CD14-positive monocyte (primary cell): ENCODE results near the gene CCNG2. TPM values are rescaled to one million over a fixed set of nuclear protein-coding genes. Genes with fewer than 3 reads are reported as not detected.

Source experiments
- DNase-seq, 3 donors: peaks; one replicate each; pipeline ENCODE4 v3.0.0-alpha.2; 2011 to 2022
- H2AFZ ChIP-seq: 2 replicates; pipeline ENCODE4 v1.6.0; 2012; ENCODE audit warnings: mild to moderate bottlenecking, low read depth, low read length, inconsistent platforms; ENCODE audit not compliant: insufficient read depth, poor library complexity, severe bottlenecking
- H3K27ac ChIP-seq, 2 donors: 1 replicate in 1 of 2; 2 replicates in 1 of 2; pipeline ENCODE4 v1.5.1; 2012 to 2013; ENCODE audit warnings: low read length in 2 of 2, control low read depth in 1 of 2, inconsistent platforms in 1 of 2, low read depth in 1 of 2, mild to moderate bottlenecking in 1 of 2
- H3K27me3 ChIP-seq, 2 donors: one replicate each; pipeline versions ENCODE4 v1.6.0 to v1.6.1; 2011 to 2013; ENCODE audit warnings: low read length in 2 of 2; ENCODE audit not compliant: control insufficient read depth in 2 of 2, insufficient read depth in 2 of 2
- H3K36me3 ChIP-seq, 2 donors: replicated peaks in 1 of 2; 1 replicate in 1 of 2; 2 replicates in 1 of 2; pipeline versions ENCODE4 v1.5.1 to v1.6.1; 2012 to 2013; ENCODE audit warnings: low read length in 2 of 2, control low read depth in 1 of 2, inconsistent platforms in 1 of 2, mild to moderate bottlenecking in 1 of 2; ENCODE audit not compliant: insufficient read depth in 2 of 2, control insufficient read depth in 1 of 2
- H3K4me1 ChIP-seq, 2 donors: 1 replicate in 1 of 2; 2 replicates in 1 of 2; pipeline versions ENCODE4 v1.5.1 to v1.6.1; 2012 to 2013; ENCODE audit warnings: low read length in 2 of 2, control low read depth in 1 of 2, inconsistent platforms in 1 of 2, mild to moderate bottlenecking in 1 of 2, moderate library complexity in 1 of 2; ENCODE audit not compliant: insufficient read depth in 2 of 2, control insufficient read depth in 1 of 2
- H3K4me2 ChIP-seq: replicated peaks from 2 replicates; pipeline ENCODE3; 2012; ENCODE audit warnings: low read length, moderate library complexity, mild to moderate bottlenecking; ENCODE audit not compliant: poor library complexity, severe bottlenecking; ENCODE audit errors: extremely low read depth
- H3K4me3 ChIP-seq, 3 experiments: fragments of 200-600 bp in 1 of 3; sonication (generic) in 1 of 3; replicated peaks in 1 of 3; 1 replicate in 2 of 3; 2 replicates in 1 of 3; pipeline ENCODE4 v1.5.1; 2011 to 2013; ENCODE audit warnings: low read length in 3 of 3, mild to moderate bottlenecking in 3 of 3, control low read depth in 2 of 3, low read depth in 2 of 3, inconsistent platforms in 1 of 3, moderate library complexity in 1 of 3
- H3K79me2 ChIP-seq: 2 replicates; pipeline ENCODE4 v1.6.0; 2012; ENCODE audit warnings: mild to moderate bottlenecking, control low read depth, inconsistent platforms, low read length, moderate library complexity; ENCODE audit not compliant: insufficient read depth
- H3K9ac ChIP-seq: 2 replicates; pipeline ENCODE4 v1.6.0; 2017; ENCODE audit warnings: low read length, mild to moderate bottlenecking; ENCODE audit not compliant: insufficient read depth, poor library complexity, severe bottlenecking
- H3K9me3 ChIP-seq, 2 donors: replicated peaks in 1 of 2; 1 replicate in 1 of 2; 2 replicates in 1 of 2; pipeline versions ENCODE4 v1.5.1 to v1.6.1; 2012 to 2013; ENCODE audit warnings: low read length in 2 of 2, control low read depth in 1 of 2; ENCODE audit not compliant: control insufficient read depth in 1 of 2, insufficient read depth in 1 of 2
- H4K20me1 ChIP-seq: 2 replicates; pipeline ENCODE4 v1.6.0; 2012; ENCODE audit warnings: mild to moderate bottlenecking, low read length, control low read depth, moderate library complexity; ENCODE audit not compliant: insufficient read depth
- H3K27ac Mint-ChIP-seq, 7 donors: one replicate each; pipeline ENCODE4 v1.8.0; 2020; ENCODE audit warnings: mild to moderate bottlenecking in 7 of 7, mixed read lengths in 7 of 7, moderate library complexity in 6 of 7, inconsistent platforms in 2 of 7
- H3K27me3 Mint-ChIP-seq, 3 donors: one replicate each; pipeline ENCODE4 v1.8.0; 2021 to 2022; ENCODE audit warnings: low read depth in 3 of 3, mild to moderate bottlenecking in 3 of 3, mixed read lengths in 3 of 3, moderate library complexity in 3 of 3, inconsistent platforms in 1 of 3
- H3K36me3 Mint-ChIP-seq, 2 donors: one replicate each; pipeline ENCODE4 v1.8.0; 2020; ENCODE audit warnings: mixed read lengths in 2 of 2, inconsistent platforms in 1 of 2, mild to moderate bottlenecking in 1 of 2
- H3K4me1 Mint-ChIP-seq: one replicate; pipeline ENCODE4 v1.8.0; 2020; ENCODE audit warnings: mild to moderate bottlenecking, mixed read lengths
- H3K4me3 Mint-ChIP-seq, 2 donors: one replicate each; pipeline ENCODE4 v1.8.0; 2020; ENCODE audit warnings: mild to moderate bottlenecking in 2 of 2, mixed read lengths in 2 of 2, moderate library complexity in 1 of 2
- H3K9me3 Mint-ChIP-seq, 7 donors: one replicate each; pipeline ENCODE4 v1.8.0; 2020 to 2022; ENCODE audit warnings: mixed read lengths in 7 of 7, mild to moderate bottlenecking in 6 of 7, moderate library complexity in 6 of 7, inconsistent platforms in 2 of 7
- CTCF ChIP-seq: fragments of 200-600 bp; IDR thresholded peaks from one replicate; pipeline ENCODE4 v1.8.0; 2022; ENCODE audit warnings: antibody characterized with exemption, mild to moderate bottlenecking
- WGBS: methylation state at CpG from one replicate; pipeline ENCODE4 v1.1.5; 2013; ENCODE audit warnings: missing lambda C conversion rate; ENCODE audit not compliant: insufficient coverage; 5-methylcytosine and 5-hydroxymethylcytosine counted together
- intact Hi-C, 2 donors: fragments of 100-400 bp; cut with micrococcal nuclease; formaldehyde crosslinking; loops; one replicate each; pipeline versions ENCODE4 v1.15.0 to v1.15.1; 2023
- polyA plus RNA-seq, 3 donors: library from polyadenylated mRNA; depleted of rRNA in 1 of 3; unstranded in 2 of 3; stranded (reverse) in 1 of 3; fragments of 300-500 nt in 2 of 3; fragments of >200 nt in 1 of 3; fragmentation: Illumina TruSeq in 2 of 3; gene quantifications; 1 replicate in 2 of 3; 2 replicates in 1 of 3; pipeline ENCODE4 v1.2.3, GENCODE V29; 2012 to 2021

The CCNG2 gene
- polyA plus RNA-seq, 3 donors = 17.6 to 26.4 (median 23.3) TPM

GRCh38 chr4:77201857-77202256 is 44.9 kb downstream of the CCNG2 start:
- no peak overlapping the region for H3K4me3 ChIP-seq
- intact Hi-C loops = loop anchor here (5.0 kb wide), 3 partner anchors 105 to 155 kb away; no protein-coding TSS in a partner anchor
- no peaks in the 10 kb centered on the region for H3K79me2 ChIP-seq
- no peak overlapping the region for H3K27ac ChIP-seq
- Mint-ChIP-seq H3K27ac (no peak overlapping the region), H3K4me3 (no peak overlapping the region), H3K4me1 (peaks cover 9% of the 10 kb centered on the region), H3K36me3 (no peaks in the 10 kb centered on the region), H3K9me3 (no peaks in the 10 kb centered on the region), H3K27me3 (peaks cover 0 to 2% (median 0%) of the 10 kb centered on the region in 3 donors)
- no peak overlapping the region for H3K4me2 ChIP-seq
- H3K9ac ChIP-seq = no peak overlapping the region
- H3K9me3 ChIP-seq = no peaks in the 10 kb centered on the region
- TF ChIP-seq CTCF = no peak
- H3K27me3 ChIP-seq = no peaks in the 10 kb centered on the region
- no peaks in the 10 kb centered on the region for H3K36me3 ChIP-seq
- no peaks in the 10 kb centered on the region for H3K4me1 ChIP-seq
- 61% methylated on average over 2 of the region's 3 CpGs for WGBS
- H4K20me1 ChIP-seq = no peaks in the 10 kb centered on the region
- DNase-seq = no peak
- H2AFZ ChIP-seq = no peak overlapping the region

- peaks cover 0 to 2% (median 0%) of the 10 kb centered on the region in 3 donors for H3K27me3 Mint-ChIP-seq
- no peak overlapping the region for H3K4me3 Mint-ChIP-seq
- Histone ChIP-seq H3K36me3 (no peaks in the 10 kb centered on the region), H3K79me2 (no peaks in the 10 kb centered on the region), H3K9me3 (no peaks in the 10 kb centered on the region), H3K27me3 (no peaks in the 10 kb centered on the region), H3K27ac (no peak overlapping the region), H3K4me3 (no peak overlapping the region), H4K20me1 (no peaks in the 10 kb centered on the region), H2AFZ (no peak overlapping the region), H3K9ac (no peak overlapping the region), H3K4me1 (no peaks in the 10 kb centered on the region), H3K4me2 (no peak overlapping the region)
- no peak for TF ChIP-seq CTCF
- 100% methylated on average over 1 of the region's 1 CpG for WGBS
- H3K9me3 Mint-ChIP-seq = no peaks in the 10 kb centered on the region
- peaks cover 3% of the 10 kb centered on the region for H3K4me1 Mint-ChIP-seq
- H3K36me3 Mint-ChIP-seq = no peaks in the 10 kb centered on the region
- no peak for DNase-seq
- intact Hi-C loops = loop anchor here (5.0 kb wide), 3 partner anchors 105 to 155 kb away; no protein-coding TSS in a partner anchor
- no peak overlapping the region for H3K27ac Mint-ChIP-seq
Observed at GRCh38 chr4:77202491-77202890, 45.5 kb downstream of the CCNG2 start.
